T-helper 17 cell (primary cell): Measurements from ENCODE around the gene CEP295NL. TPM values are rescaled to one million over a fixed set of nuclear protein-coding genes. Genes with fewer than 3 reads are reported as not detected.
"Not testable (repeated sequence)": the region's sequence is repeated elsewhere in the genome, so short reads cannot be mapped to it uniquely, and the experiment has no call there.

Experiments
- ATAC-seq: fragments of 150-1000 bp; cut with Tn5 transposase; 2 replicates; pipeline ENCODE4 v1.10.0; 2021; ENCODE audit warnings: mild to moderate bottlenecking, moderate library complexity
- DNase-seq, 3 donors: peaks; one replicate each; pipeline versions ENCODE4 v3.0.0 to v3.0.0-alpha.2; 2020 to 2021
- H3K9me3 ChIP-seq: one replicate; pipeline ENCODE4 v1.7.0; 2013; ENCODE audit warnings: low read length, mild to moderate bottlenecking; ENCODE audit not compliant: control insufficient read depth, poor library complexity, severe bottlenecking
- H3K27ac Mint-ChIP-seq: one replicate; pipeline ENCODE4 v1.8.0; 2022; ENCODE audit warnings: mild to moderate bottlenecking, moderate library complexity, mixed read lengths
- H3K27me3 Mint-ChIP-seq: one replicate; pipeline ENCODE4 v1.8.0; 2022; ENCODE audit warnings: mixed read lengths
- H3K36me3 Mint-ChIP-seq: one replicate; pipeline ENCODE4 v1.8.0; 2022; ENCODE audit warnings: low read depth, mixed read lengths
- H3K4me1 Mint-ChIP-seq: one replicate; pipeline ENCODE4 v1.8.0; 2022; ENCODE audit warnings: mild to moderate bottlenecking, mixed read lengths
- H3K4me3 Mint-ChIP-seq: one replicate; pipeline ENCODE4 v1.8.0; 2022; ENCODE audit warnings: mild to moderate bottlenecking, moderate library complexity, mixed read lengths
- total RNA-seq, 4 donors: library from RNA in 2 of 4; stranded (reverse) in 2 of 4; gene quantifications; one replicate each; pipeline ENCODE4 v1.2.3 and lab custom pipeline; 2022 to 2026

Gene CEP295NL
- total RNA-seq, 2 donors from 2014 or later, result 2.0 to 2.9 TPM

GRCh38 chr17:78896834-78897663 is 6.0 kb downstream of the CEP295NL start:
- H3K36me3 Mint-ChIP-seq, result no peaks in the 10 kb centered on the region
- ATAC-seq (no peak), DNase-seq (no peak)
- no peaks in the 10 kb centered on the region for H3K9me3 ChIP-seq
- no peak overlapping the region for H3K27ac Mint-ChIP-seq
- H3K27me3 Mint-ChIP-seq, result no peaks in the 10 kb centered on the region
- no peak overlapping the region for H3K4me3 Mint-ChIP-seq
- H3K4me1 Mint-ChIP-seq, result peaks cover 5% of the 10 kb centered on the region

DNA sequence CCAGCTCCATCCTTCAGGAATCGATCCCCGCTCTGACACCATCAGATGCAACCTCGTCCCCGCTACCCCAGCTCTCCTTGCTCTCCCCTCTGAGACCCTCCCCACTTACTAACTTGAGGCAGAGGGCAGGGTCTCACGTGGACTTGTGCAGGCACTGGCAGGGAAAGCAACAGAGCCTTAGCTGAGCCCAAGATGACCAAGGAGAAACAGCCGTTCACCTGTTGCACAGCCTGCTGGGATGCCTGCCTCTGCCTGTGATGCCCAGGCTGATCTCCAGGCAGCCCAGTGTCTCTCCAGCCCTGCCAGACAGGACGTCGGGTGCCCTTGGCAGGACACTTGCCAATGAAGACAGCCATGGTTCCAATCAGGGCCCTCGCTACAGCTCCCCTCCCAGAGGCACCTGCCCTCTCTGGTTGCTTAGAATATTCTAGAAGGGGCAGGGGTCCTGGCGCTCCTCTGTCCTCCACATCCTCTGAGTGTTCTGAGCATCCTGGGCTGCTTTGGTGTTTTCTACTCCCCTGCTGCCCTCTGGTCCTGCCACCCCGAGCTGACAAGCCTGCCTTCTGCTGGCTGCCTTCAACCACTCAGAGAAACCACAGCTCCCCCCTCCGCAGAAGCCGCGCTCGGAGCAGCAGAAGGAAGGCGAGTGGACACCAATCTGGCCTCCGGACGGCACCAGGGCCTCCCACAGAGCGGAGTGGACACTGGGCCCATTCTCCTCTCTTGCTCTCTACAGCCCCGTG is 6.7 kb downstream of the CEP295NL start:
- no peaks in the 10 kb centered on the region for H3K36me3 Mint-ChIP-seq
- H3K4me1 Mint-ChIP-seq, result peaks cover 13% of the 10 kb centered on the region
- ATAC-seq, result no peak
- no peaks in the 10 kb centered on the region for H3K9me3 ChIP-seq
- H3K4me3 Mint-ChIP-seq, result no peak overlapping the region
- H3K27me3 Mint-ChIP-seq, result peaks cover 2% of the 10 kb centered on the region
- H3K27ac Mint-ChIP-seq, result no peak overlapping the region
- no peak for DNase-seq

- H3K4me1 Mint-ChIP-seq, result peaks cover 20% of the 10 kb centered on the region
- H3K36me3 Mint-ChIP-seq, result no peaks in the 10 kb centered on the region
- H3K27ac Mint-ChIP-seq, result no peak overlapping the region
- H3K27me3 Mint-ChIP-seq, result peaks cover 9% of the 10 kb centered on the region
- DNase-seq, result no peak
- no peak overlapping the region for H3K4me3 Mint-ChIP-seq
- no peak for ATAC-seq
- no peaks in the 10 kb centered on the region for H3K9me3 ChIP-seq
These were observed 7.7 kb downstream of the CEP295NL start for GRCh38 chr17:78895322-78895721.

DNA sequence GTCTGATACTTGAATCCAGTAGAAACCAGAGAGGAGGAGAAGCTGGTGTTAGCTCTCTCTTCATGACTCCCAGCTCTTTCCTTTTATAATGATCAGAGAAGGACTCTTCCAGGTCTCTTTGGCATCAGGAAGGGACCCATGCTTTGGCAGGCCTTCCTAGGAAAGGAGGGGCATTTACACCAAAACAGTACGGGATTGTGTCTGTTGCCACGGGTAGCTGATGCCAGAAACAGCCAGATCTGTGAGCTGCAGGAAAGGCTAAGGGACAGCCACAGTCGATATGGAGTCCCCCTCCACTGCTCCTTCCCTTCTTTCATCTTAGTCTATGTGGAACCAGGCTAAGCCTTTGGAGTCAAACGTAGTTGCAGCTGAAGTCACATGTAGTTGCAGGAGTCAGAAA is 9.3 kb downstream of the CEP295NL start:
- Mint-ChIP-seq H3K4me1 (peaks cover 29% of the 10 kb centered on the region), H3K27me3 (peaks cover 9% of the 10 kb centered on the region), H3K4me3 (no peak overlapping the region), H3K27ac (no peak overlapping the region), H3K36me3 (no peaks in the 10 kb centered on the region)
- H3K9me3 ChIP-seq, result no peaks in the 10 kb centered on the region
- DNase-seq (no peak), ATAC-seq (no peak)

GRCh38 chr17:78892936-78893379 is 10.0 kb downstream of the CEP295NL start:
- no peak for ATAC-seq
- Mint-ChIP-seq H3K4me1 (peaks cover 30% of the 10 kb centered on the region), H3K36me3 (no peaks in the 10 kb centered on the region), H3K27ac (no peak overlapping the region), H3K27me3 (peaks cover 9% of the 10 kb centered on the region), H3K4me3 (no peak overlapping the region)
- DNase-seq, result no peak
- no peaks in the 10 kb centered on the region for H3K9me3 ChIP-seq

GRCh38 chr17:78892520-78892919 is 10.5 kb downstream of the CEP295NL start:
- Mint-ChIP-seq H3K27me3 (peaks cover 9% of the 10 kb centered on the region), H3K4me3 (no peak overlapping the region), H3K27ac (peak overlapping the region; percentile 94), H3K36me3 (no peaks in the 10 kb centered on the region), H3K4me1 (peaks cover 30% of the 10 kb centered on the region)
- H3K9me3 ChIP-seq, result no peaks in the 10 kb centered on the region
- ATAC-seq (no peak), DNase-seq (no peak)

DNA sequence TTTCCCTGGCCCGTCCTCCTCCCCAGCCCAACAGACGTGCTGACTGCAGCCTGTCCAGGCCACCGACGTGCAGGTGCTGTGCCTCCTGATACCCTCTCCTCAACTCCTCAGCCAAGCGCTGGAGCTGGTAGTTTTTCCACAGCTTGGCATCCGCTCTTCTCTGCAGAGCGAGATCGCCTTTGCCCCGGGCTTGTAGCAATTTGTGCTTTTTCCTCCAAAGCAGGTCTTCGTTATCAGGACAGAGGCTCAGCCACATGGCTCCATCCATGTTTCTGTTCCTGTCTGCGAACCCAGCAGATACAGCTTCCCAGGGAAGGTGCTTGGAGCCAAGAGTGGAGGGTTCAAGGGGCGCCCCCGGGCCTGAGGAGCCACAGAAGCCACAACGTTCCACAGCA is 10.9 kb downstream of the CEP295NL start:
- H3K9me3 ChIP-seq, result no peaks in the 10 kb centered on the region
- H3K4me1 Mint-ChIP-seq, result peaks cover 30% of the 10 kb centered on the region
- peaks cover 9% of the 10 kb centered on the region for H3K27me3 Mint-ChIP-seq
- peak overlapping the region; percentile 55 for H3K4me3 Mint-ChIP-seq
- peak overlapping the region; percentile 94 for H3K27ac Mint-ChIP-seq
- DNase-seq (no peak), ATAC-seq (no peak)
- no peaks in the 10 kb centered on the region for H3K36me3 Mint-ChIP-seq

DNA sequence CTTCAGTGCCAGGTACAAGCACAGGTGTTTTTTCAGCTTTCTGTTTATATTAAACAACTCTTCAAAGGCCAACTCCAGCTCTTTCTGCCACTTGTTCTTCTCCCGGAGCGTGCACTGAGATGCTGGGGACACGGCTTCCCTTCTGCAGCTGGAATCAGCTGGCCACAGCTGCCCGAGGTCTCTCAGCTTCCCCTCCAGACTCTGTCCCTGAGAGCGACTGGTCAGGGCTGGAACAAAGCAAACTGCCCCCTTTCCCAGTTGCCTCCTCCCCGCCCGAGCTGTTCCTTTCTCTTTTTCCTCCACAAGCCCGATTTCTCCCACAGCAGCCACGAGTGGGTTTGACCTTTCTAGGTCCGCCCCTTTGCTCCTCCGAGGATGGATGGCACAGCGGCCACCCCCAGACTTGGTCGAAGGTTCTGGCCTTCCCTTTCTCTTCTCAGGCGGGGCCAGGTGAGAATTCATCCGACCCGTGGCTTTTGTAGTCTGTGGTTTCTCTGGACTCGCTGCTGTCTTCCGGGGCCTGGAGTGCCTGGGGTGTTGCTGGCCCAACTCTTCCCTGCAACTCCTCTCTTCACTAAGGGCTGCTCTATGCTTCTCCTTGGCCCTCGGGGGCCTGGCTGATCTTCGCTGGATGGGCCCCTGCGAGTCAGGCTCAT is 11.5 kb downstream of the CEP295NL start:
- ATAC-seq (no peak), DNase-seq (no peak)
- H3K27ac Mint-ChIP-seq, result peak overlapping the region; percentile 94
- H3K4me3 Mint-ChIP-seq, result peak overlapping the region; percentile 55
- H3K36me3 Mint-ChIP-seq, result no peaks in the 10 kb centered on the region
- H3K9me3 ChIP-seq, result no peaks in the 10 kb centered on the region
- peaks cover 30% of the 10 kb centered on the region for H3K4me1 Mint-ChIP-seq
- H3K27me3 Mint-ChIP-seq, result peaks cover 9% of the 10 kb centered on the region

DNA sequence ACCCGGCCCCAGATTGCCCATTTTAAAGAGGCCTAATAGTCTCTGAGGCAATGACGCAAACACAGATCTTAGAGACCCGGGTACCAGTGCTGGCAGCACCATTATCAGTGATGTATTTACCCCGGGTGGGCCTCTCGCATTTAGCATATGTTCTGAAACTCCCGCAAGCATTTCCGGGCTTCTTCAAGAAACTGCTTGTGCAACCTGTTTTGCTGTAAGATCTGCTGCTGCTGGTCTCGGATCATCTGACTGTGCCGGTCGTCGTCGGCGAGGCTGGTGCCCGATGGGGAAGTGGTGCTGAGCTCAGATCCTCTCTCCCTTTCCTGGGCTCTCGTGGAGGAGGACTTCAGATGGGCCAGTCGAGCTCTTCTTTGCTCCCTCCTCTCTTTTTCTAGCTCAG is 12.5 kb downstream of the CEP295NL start:
- DNase-seq (peak in 1 of 3 donors; percentile 38), ATAC-seq (peak; percentile 81)
- Mint-ChIP-seq H3K4me1 (peaks cover 30% of the 10 kb centered on the region), H3K36me3 (no peaks in the 10 kb centered on the region), H3K27ac (peak overlapping the region; percentile 94), H3K27me3 (peaks cover 9% of the 10 kb centered on the region), H3K4me3 (peak overlapping the region; percentile 65)
- H3K9me3 ChIP-seq, result no peaks in the 10 kb centered on the region

DNA sequence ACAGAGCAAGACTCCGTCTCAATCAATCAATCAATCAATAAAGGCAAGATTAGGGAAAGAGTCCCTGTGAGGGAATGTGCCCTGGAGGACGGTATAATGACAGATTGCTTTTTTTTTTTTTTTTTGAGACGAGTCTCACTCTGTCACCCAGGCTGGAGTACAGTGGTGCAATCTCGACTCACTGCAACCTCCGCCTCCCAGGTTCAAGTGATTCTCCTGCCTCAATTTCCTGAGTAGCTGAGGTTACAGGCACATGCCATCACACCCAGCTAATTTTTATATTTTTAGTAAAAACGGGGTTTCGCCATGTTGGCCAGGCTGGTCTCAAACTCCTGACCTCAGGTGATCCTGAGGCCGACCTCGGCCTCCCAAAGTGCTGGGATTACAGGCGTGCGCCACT is 12.9 kb downstream of the CEP295NL start:
- Mint-ChIP-seq H3K27ac (peak overlapping the region; percentile 94), H3K4me3 (peak overlapping the region; percentile 65), H3K4me1 (peaks cover 30% of the 10 kb centered on the region)
- H3K9me3 ChIP-seq, H3K27me3 Mint-ChIP-seq, H3K36me3 Mint-ChIP-seq, DNase-seq: not testable (repeated sequence)
- peak; percentile 29 for ATAC-seq

DNA sequence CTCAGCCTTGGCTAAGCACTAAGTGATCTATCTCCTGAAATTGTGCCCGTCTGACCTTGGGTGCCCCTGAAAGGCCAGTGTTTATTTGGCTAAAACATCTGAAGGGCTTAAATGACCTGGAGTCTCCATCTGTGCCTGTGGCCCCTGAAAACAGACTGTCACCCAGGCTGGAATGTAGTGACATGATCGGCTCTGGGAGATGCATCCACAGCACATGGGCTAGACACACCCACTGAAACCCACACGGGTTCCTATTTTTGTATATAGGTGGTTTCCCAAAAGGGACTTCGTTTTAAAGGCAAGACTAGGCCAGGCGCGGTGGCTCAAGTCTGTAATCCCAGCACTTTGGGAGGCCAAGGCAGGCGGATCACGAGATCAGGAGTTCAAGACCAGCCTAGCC is 13.5 kb downstream of the CEP295NL start:
- Mint-ChIP-seq H3K36me3 (no peaks in the 10 kb centered on the region), H3K27me3 (peaks cover 9% of the 10 kb centered on the region), H3K4me3 (peak overlapping the region; percentile 50), H3K4me1 (peaks cover 30% of the 10 kb centered on the region), H3K27ac (peak overlapping the region; percentile 94)
- DNase-seq (no peak), ATAC-seq (peak; percentile 65)
- H3K9me3 ChIP-seq, result no peaks in the 10 kb centered on the region

- no peaks in the 10 kb centered on the region for H3K36me3 Mint-ChIP-seq
- ATAC-seq (no peak), DNase-seq (no peak)
- H3K4me1 Mint-ChIP-seq, result peaks cover 30% of the 10 kb centered on the region
- peaks cover 9% of the 10 kb centered on the region for H3K27me3 Mint-ChIP-seq
- peak overlapping the region; percentile 50 for H3K4me3 Mint-ChIP-seq
- H3K27ac Mint-ChIP-seq, result peak overlapping the region; percentile 94
- H3K9me3 ChIP-seq, result no peaks in the 10 kb centered on the region
These were observed 14.0 kb downstream of the CEP295NL start for GRCh38 chr17:78888941-78889518.

DNA sequence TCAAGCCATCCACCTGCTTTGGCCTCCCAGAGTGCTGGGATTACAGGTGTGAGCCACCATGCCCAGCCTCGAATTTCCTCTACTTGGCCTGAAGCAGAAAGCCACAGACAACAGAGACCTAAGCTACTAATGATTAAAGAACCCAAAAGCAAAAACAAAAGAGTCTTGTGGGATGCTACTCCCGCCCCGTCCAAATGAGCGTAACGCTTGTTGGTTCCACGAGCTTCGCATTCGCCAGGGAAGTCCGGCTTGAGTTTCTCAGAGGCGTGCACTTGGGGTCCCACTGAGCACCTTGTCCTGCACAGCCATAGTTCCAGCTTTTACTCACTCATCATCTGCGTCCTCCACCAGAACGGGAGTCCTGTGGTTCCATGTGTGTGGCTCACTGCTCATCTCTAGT is 16.0 kb downstream of the CEP295NL start:
- peaks cover 24% of the 10 kb centered on the region for H3K4me1 Mint-ChIP-seq
- DNase-seq, result no peak
- H3K4me3 Mint-ChIP-seq, result no peak overlapping the region
- no peaks in the 10 kb centered on the region for H3K9me3 ChIP-seq
- H3K27ac Mint-ChIP-seq, result no peak overlapping the region
- H3K36me3 Mint-ChIP-seq, result no peaks in the 10 kb centered on the region
- peaks cover 9% of the 10 kb centered on the region for H3K27me3 Mint-ChIP-seq
- no peak for ATAC-seq
